Neural cell (in vitro differentiated cells): ENCODE results near the gene TIPARP. TPM values are rescaled to one million over a fixed set of nuclear protein-coding genes. Genes with fewer than 3 reads are reported as not detected.

ENCODE experiments used
- H2AFZ ChIP-seq: fragments of 200-600, 300-800 bp; sonication (generic), shearing (Covaris generic); 2 replicates; pipeline ENCODE4 v1.6.0; 2014; ENCODE audit warnings: low read depth, mild to moderate bottlenecking, antibody characterized with exemption, low read length, moderate library complexity
- H3F3A ChIP-seq: fragments of 200-600 bp; shearing (Covaris generic); 2 replicates; pipeline ENCODE4 v1.6.1; 2016; ENCODE audit warnings: mild to moderate bottlenecking, moderate library complexity, mixed read lengths, antibody characterized with exemption, low read length; ENCODE audit not compliant: insufficient read depth, poor library complexity, severe bottlenecking
- H3K27ac ChIP-seq: fragments of 200-600, 300-800 bp; sonication (generic), shearing (Covaris generic); 2 replicates; pipeline ENCODE4 v1.5.1; 2014; ENCODE audit warnings: mild to moderate bottlenecking, low read length, moderate library complexity
- H3K27me3 ChIP-seq: fragments of 300-800, 200-600 bp; sonication (generic), shearing (Covaris generic); 2 replicates; pipeline ENCODE4 v1.6.0; 2014; ENCODE audit warnings: mild to moderate bottlenecking, low read depth, low read length, moderate library complexity; ENCODE audit not compliant: insufficient read depth
- H3K36me3 ChIP-seq: fragments of 300-800, 200-600 bp; sonication (generic), shearing (Covaris generic); 2 replicates; pipeline ENCODE4 v1.5.1; 2014; ENCODE audit warnings: mild to moderate bottlenecking, antibody characterized with exemption, low read length, moderate library complexity; ENCODE audit not compliant: insufficient read depth
- H3K4me2 ChIP-seq: fragments of 300-800, 200-600 bp; sonication (generic), shearing (Covaris generic); 2 replicates; pipeline ENCODE4 v1.6.0; 2014; ENCODE audit warnings: mild to moderate bottlenecking, low read length
- H3K4me3 ChIP-seq: fragments of 300-800, 200-600 bp; sonication (generic), shearing (Covaris generic); 2 replicates; pipeline ENCODE4 v1.5.1; 2014; ENCODE audit warnings: mild to moderate bottlenecking, low read length, moderate library complexity
- H3K79me2 ChIP-seq: fragments of 200-600 bp; shearing (Covaris generic); replicated peaks from 2 replicates; pipeline ENCODE4 v1.6.0; 2014; ENCODE audit warnings: mild to moderate bottlenecking, low read length, moderate library complexity; ENCODE audit not compliant: insufficient read depth
- H3K9ac ChIP-seq: fragments of 300-800, 200-600 bp; sonication (generic), shearing (Covaris generic); 2 replicates; pipeline ENCODE4 v1.6.1; 2016; ENCODE audit warnings: mild to moderate bottlenecking, low read length, mixed read lengths
- H3K9me2 ChIP-seq: fragments of 200-600 bp; shearing (Covaris generic); 2 replicates; pipeline ENCODE4 v1.6.1; 2016; ENCODE audit warnings: mild to moderate bottlenecking, low read length, mixed read lengths; ENCODE audit not compliant: insufficient read depth
- H3K9me3 ChIP-seq: fragments of 200-600, 300-800 bp; sonication (generic), shearing (Covaris generic); 2 replicates; pipeline ENCODE4 v1.6.1; 2016; ENCODE audit warnings: mild to moderate bottlenecking, mixed run types, low read length, moderate library complexity, mixed read lengths
- H4K20me1 ChIP-seq: fragments of 200-600 bp; shearing (Covaris generic); 2 replicates; pipeline ENCODE4 v1.6.1; 2016; ENCODE audit warnings: mild to moderate bottlenecking, mixed run types; ENCODE audit not compliant: insufficient read depth
- EP300 ChIP-seq: fragments of 450-650 bp; conservative IDR thresholded peaks from 2 replicates; pipeline ENCODE4 v1.6.1; 2014; ENCODE audit warnings: antibody characterized with exemption, mild to moderate bottlenecking, moderate library complexity; ENCODE audit not compliant: poor library complexity, severe bottlenecking
- EZH2 ChIP-seq: fragments of 200-600, 300-800 bp; shearing (Covaris generic), sonication (generic); IDR thresholded peaks from 2 replicates; pipeline ENCODE4 v1.6.1; 2014; ENCODE audit warnings: antibody characterized with exemption, low read length, borderline replicate concordance, mild to moderate bottlenecking; ENCODE audit not compliant: insufficient read depth, poor library complexity, severe bottlenecking
- MXI1 ChIP-seq: fragments of 450-650 bp; conservative IDR thresholded peaks from 2 replicates; pipeline ENCODE4 v1.6.1; 2014; ENCODE audit warnings: antibody characterized with exemption, mild to moderate bottlenecking; ENCODE audit not compliant: poor library complexity, severe bottlenecking
- POLR2AphosphoS5 ChIP-seq: IDR thresholded peaks from 2 replicates; pipeline ENCODE4 v1.6.1; 2012
- RAD21 ChIP-seq: fragments of 450-650 bp; conservative IDR thresholded peaks from 2 replicates; pipeline ENCODE4 v1.6.1; 2014; ENCODE audit warnings: antibody characterized with exemption, mild to moderate bottlenecking, moderate library complexity
- REST ChIP-seq: IDR thresholded peaks from 2 replicates; pipeline ENCODE4 v1.6.1; 2012; ENCODE audit warnings: borderline replicate concordance
- SMC3 ChIP-seq: fragments of 450-650 bp; conservative IDR thresholded peaks from 2 replicates; pipeline ENCODE4 v1.6.1; 2014; ENCODE audit warnings: antibody characterized with exemption, mild to moderate bottlenecking, moderate library complexity; ENCODE audit not compliant: poor library complexity
- TAF1 ChIP-seq: IDR thresholded peaks from 2 replicates; pipeline ENCODE4 v1.6.1; 2012; ENCODE audit warnings: low read depth
- polyA plus RNA-seq: library from polyadenylated mRNA; depleted of rRNA; stranded (reverse); fragments of >200 nt; gene quantifications from 2 replicates; pipeline ENCODE4 v1.2.3, GENCODE V29; 2014
- TF ChIP-seq, protein P1 (sequence below): fragments of 450-650 bp; IDR thresholded peaks from 2 replicates; pipeline ENCODE4 v1.5.1; 2014; ENCODE audit warnings: antibody characterized with exemption, mild to moderate bottlenecking, moderate library complexity; ENCODE audit not compliant: poor library complexity, severe bottlenecking

Gene TIPARP
- polyA plus RNA-seq, 1 donor from 2014 or later, result 5.4 TPM

- Histone ChIP-seq H3K36me3 (no peaks in the 10 kb centered on the region), H3K79me2 (no peaks in the 10 kb centered on the region), H4K20me1 (no peaks in the 10 kb centered on the region), H3K4me3 (no peak overlapping the region), H3K27ac (no peak overlapping the region), H3K9me2 (no peaks in the 10 kb centered on the region), H3K4me2 (no peak overlapping the region), H3K27me3 (peaks cover 5% of the 10 kb centered on the region), H3K9me3 (peaks cover 6% of the 10 kb centered on the region), H3K9ac (no peak overlapping the region), H2AFZ (no peak overlapping the region), H3F3A (no peaks in the 10 kb centered on the region)
- TF ChIP-seq, protein P1, sequence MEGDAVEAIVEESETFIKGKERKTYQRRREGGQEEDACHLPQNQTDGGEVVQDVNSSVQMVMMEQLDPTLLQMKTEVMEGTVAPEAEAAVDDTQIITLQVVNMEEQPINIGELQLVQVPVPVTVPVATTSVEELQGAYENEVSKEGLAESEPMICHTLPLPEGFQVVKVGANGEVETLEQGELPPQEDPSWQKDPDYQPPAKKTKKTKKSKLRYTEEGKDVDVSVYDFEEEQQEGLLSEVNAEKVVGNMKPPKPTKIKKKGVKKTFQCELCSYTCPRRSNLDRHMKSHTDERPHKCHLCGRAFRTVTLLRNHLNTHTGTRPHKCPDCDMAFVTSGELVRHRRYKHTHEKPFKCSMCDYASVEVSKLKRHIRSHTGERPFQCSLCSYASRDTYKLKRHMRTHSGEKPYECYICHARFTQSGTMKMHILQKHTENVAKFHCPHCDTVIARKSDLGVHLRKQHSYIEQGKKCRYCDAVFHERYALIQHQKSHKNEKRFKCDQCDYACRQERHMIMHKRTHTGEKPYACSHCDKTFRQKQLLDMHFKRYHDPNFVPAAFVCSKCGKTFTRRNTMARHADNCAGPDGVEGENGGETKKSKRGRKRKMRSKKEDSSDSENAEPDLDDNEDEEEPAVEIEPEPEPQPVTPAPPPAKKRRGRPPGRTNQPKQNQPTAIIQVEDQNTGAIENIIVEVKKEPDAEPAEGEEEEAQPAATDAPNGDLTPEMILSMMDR, result no peak
- TF ChIP-seq EP300, result no peak
- TF ChIP-seq MXI1, result no peak
- no peak for TF ChIP-seq RAD21
- TF ChIP-seq SMC3, result no peak
- TF ChIP-seq REST, result no peak
- TF ChIP-seq POLR2AphosphoS5, result no peak
- no peak for TF ChIP-seq TAF1
- no peak for TF ChIP-seq EZH2
Measured at GRCh38 chr3:156751461-156752025, 77.2 kb downstream of the TIPARP start.

Other genes starting within 250 kb of the TIPARP start
- gene SSR3, start 119.5 kb upstream of the TIPARP start, polyA plus RNA-seq, result 75.1 and 85.6 TPM in 2 replicates
- gene LEKR1, start 151.8 kb downstream of the TIPARP start, polyA plus RNA-seq, result 0.14 and 2.7 TPM in 2 replicates